Esophagus squamous epithelium (tissue), 4 donors: ENCODE measurements around the gene CACNA1D.

Source experiments
- POLR2A ChIP-seq, 4 donors: fragments of 450-650 bp; IDR thresholded peaks; one replicate each; pipeline ENCODE4 v1.6.1; 2017; ENCODE audit warnings: antibody characterized with exemption in 4 of 4, mild to moderate bottlenecking in 4 of 4, moderate library complexity in 3 of 4
- TF ChIP-seq, protein P1 (sequence below), 6 experiments: fragments of 450-650 bp in 4 of 6; fragments of 200-600 bp in 2 of 6; sonication (generic) in 2 of 6; IDR thresholded peaks; one replicate each; pipeline ENCODE4 v1.5.1; 2016 to 2019; ENCODE audit warnings: antibody characterized with exemption in 6 of 6, mild to moderate bottlenecking in 4 of 6, moderate library complexity in 4 of 6

GRCh38 chr3:53790470-53790869 is 296.1 kb downstream of the CACNA1D start:
- TF ChIP-seq, protein P1, sequence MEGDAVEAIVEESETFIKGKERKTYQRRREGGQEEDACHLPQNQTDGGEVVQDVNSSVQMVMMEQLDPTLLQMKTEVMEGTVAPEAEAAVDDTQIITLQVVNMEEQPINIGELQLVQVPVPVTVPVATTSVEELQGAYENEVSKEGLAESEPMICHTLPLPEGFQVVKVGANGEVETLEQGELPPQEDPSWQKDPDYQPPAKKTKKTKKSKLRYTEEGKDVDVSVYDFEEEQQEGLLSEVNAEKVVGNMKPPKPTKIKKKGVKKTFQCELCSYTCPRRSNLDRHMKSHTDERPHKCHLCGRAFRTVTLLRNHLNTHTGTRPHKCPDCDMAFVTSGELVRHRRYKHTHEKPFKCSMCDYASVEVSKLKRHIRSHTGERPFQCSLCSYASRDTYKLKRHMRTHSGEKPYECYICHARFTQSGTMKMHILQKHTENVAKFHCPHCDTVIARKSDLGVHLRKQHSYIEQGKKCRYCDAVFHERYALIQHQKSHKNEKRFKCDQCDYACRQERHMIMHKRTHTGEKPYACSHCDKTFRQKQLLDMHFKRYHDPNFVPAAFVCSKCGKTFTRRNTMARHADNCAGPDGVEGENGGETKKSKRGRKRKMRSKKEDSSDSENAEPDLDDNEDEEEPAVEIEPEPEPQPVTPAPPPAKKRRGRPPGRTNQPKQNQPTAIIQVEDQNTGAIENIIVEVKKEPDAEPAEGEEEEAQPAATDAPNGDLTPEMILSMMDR (IDR thresholded peaks at IDR 0.05) = no peak
- no peak for TF ChIP-seq POLR2A (IDR thresholded peaks at IDR 0.05)
